Right renal pelvis (tissue), 4 donors: ENCODE measurements around the gene SDHAF1. TPM values are rescaled to one million over a fixed set of nuclear protein-coding genes. Genes with fewer than 3 reads are reported as not detected.

Experiments used
- polyA plus RNA-seq, 4 donors: library from polyadenylated mRNA; unstranded; fragments of 120-200 nt; gene quantifications; one replicate each; pipeline ENCODE4 v1.2.1, GENCODE V29; 2013; ENCODE audit not compliant: insufficient read length in 4 of 4

The SDHAF1 gene
- polyA plus RNA-seq, 4 donors, result 12.7 to 18.6 (median 13.2) TPM

Other genes starting within 250 kb of the SDHAF1 start
- 10 to 100 TPM; 15.6 to 19.8 (median 17.1) TPM for gene U2AF1L4, start 249.8 kb upstream of the SDHAF1 start, polyA plus RNA-seq
- 10 to 100 TPM; 62.5 to 86.3 (median 68.7) TPM for gene PSENEN, start 249.5 kb upstream of the SDHAF1 start, polyA plus RNA-seq
- 10 to 100 TPM in 1 of 4 donors, 1 to 10 TPM in 3; 8.3 to 11.1 (median 9.4) TPM for gene LIN37, start 246.6 kb upstream of the SDHAF1 start, polyA plus RNA-seq
- gene HSPB6, start 238.2 kb upstream of the SDHAF1 start, polyA plus RNA-seq, result 10 to 100 TPM; 26.2 to 30.4 (median 27.8) TPM
- gene PROSER3, start 237.0 kb upstream of the SDHAF1 start, polyA plus RNA-seq, result 10 to 100 TPM; 14.8 to 20.4 (median 16.5) TPM
- 10 to 100 TPM; 21.1 to 33.2 (median 23.7) TPM for gene ARHGAP33, start 219.6 kb upstream of the SDHAF1 start, polyA plus RNA-seq
- 10 to 100 TPM; 24.6 to 48.0 (median 32.4) TPM for gene PRODH2, start 182.3 kb upstream of the SDHAF1 start, polyA plus RNA-seq
- gene NPHS1, start 142.7 kb upstream of the SDHAF1 start, polyA plus RNA-seq, result 100 to 1,000 TPM; 133 to 187 (median 153) TPM
- 10 to 100 TPM; 10.1 to 14.6 (median 11.2) TPM for gene KIRREL2, start 138.3 kb upstream of the SDHAF1 start, polyA plus RNA-seq
- 10 to 100 TPM; 23.6 to 33.2 (median 27.2) TPM for gene APLP1, start 126.6 kb upstream of the SDHAF1 start, polyA plus RNA-seq
- gene NFKBID, start 94.6 kb upstream of the SDHAF1 start, polyA plus RNA-seq, result 1 to 10 TPM; 2.5 to 2.9 (median 2.6) TPM
- gene HCST, start 92.7 kb upstream of the SDHAF1 start, polyA plus RNA-seq, result 1 to 10 TPM; 2.7 to 3.2 (median 2.9) TPM
- gene TYROBP, start 86.9 kb upstream of the SDHAF1 start, polyA plus RNA-seq, result 10 to 100 TPM in 1 of 4 donors, 1 to 10 TPM in 3; 8.4 to 12.6 (median 8.8) TPM
- 10 to 100 TPM; 10.7 to 16.9 (median 11.7) TPM for gene LRFN3, start 58.8 kb upstream of the SDHAF1 start, polyA plus RNA-seq
- gene SYNE4, start 13.6 kb downstream of the SDHAF1 start, polyA plus RNA-seq, result 10 to 100 TPM; 10.2 to 13.5 (median 11.9) TPM
- gene ALKBH6, start 19.0 kb downstream of the SDHAF1 start, polyA plus RNA-seq, result 10 to 100 TPM; 13.8 to 18.5 (median 15.2) TPM
- gene CLIP3, start 37.7 kb downstream of the SDHAF1 start, polyA plus RNA-seq, result 10 to 100 TPM; 51.9 to 65.4 (median 58.4) TPM
- gene THAP8, start 59.1 kb downstream of the SDHAF1 start, polyA plus RNA-seq, result 10 to 100 TPM; 11.6 to 17.0 (median 12.3) TPM
- 1 to 10 TPM; 3.6 to 5.1 (median 4.6) TPM for gene WDR62, start 59.7 kb downstream of the SDHAF1 start, polyA plus RNA-seq
- under 1 TPM in 1 of 4 donors, not detected in 3; 0.16 TPM for gene OVOL3, start 116.0 kb downstream of the SDHAF1 start, polyA plus RNA-seq
- gene POLR2I, start 119.7 kb downstream of the SDHAF1 start, polyA plus RNA-seq, result 10 to 100 TPM; 43.2 to 61.0 (median 48.4) TPM
- 100 to 1,000 TPM; 105 to 138 (median 117) TPM for gene TBCB, start 120.3 kb downstream of the SDHAF1 start, polyA plus RNA-seq
- gene CAPNS1, start 144.9 kb downstream of the SDHAF1 start, polyA plus RNA-seq, result 100 to 1,000 TPM; 573 to 633 (median 612) TPM
- 10 to 100 TPM; 25.6 to 30.2 (median 26.9) TPM for gene COX7A1, start 157.3 kb downstream of the SDHAF1 start, polyA plus RNA-seq
- gene ZNF565, start 219.5 kb downstream of the SDHAF1 start, polyA plus RNA-seq, result 1 to 10 TPM; 5.4 to 6.9 (median 6.3) TPM
- 100 to 1,000 TPM; 121 to 157 (median 154) TPM for gene ZNF146, start 219.9 kb downstream of the SDHAF1 start, polyA plus RNA-seq